CD4-positive, alpha-beta memory T cell (primary cell): ENCODE results near the gene FNIP1. TPM values are rescaled to one million over a fixed set of nuclear protein-coding genes. Genes with fewer than 3 reads are reported as not detected.
"Not testable (repeated sequence)": the region's sequence is repeated elsewhere in the genome, so short reads cannot be mapped to it uniquely, and the experiment has no call there.

Experiments
- CTCF ChIA-PET: fragments of 350-600 bp; sonication (Branson Sonifier 250); formaldehyde crosslinking; loops from one replicate; lab custom pipeline; 2021; ENCODE audit warnings: inconsistent platforms; ENCODE audit not compliant: partially characterized antibody; lab: Charles Lee
- POLR2A ChIA-PET: fragments of 350-600 bp; sonication (Branson Sonifier 250); formaldehyde crosslinking; loops from one replicate; lab custom pipeline; 2021; ENCODE audit not compliant: partially characterized antibody; lab: Charles Lee
- DNase-seq, 5 donors: peaks; one replicate each; pipeline versions ENCODE4 v3.0.0 to v3.0.0-alpha.2; 2020 to 2022; ENCODE audit warnings: mixed read lengths in 1 of 5
- H3K27ac ChIP-seq: one replicate; pipeline ENCODE4 v1.7.0; 2013; ENCODE audit warnings: low read depth, low read length
- H3K27me3 ChIP-seq: 2 replicates; pipeline ENCODE4 v1.7.0; 2013; ENCODE audit warnings: mild to moderate bottlenecking, low read length, moderate library complexity; ENCODE audit not compliant: insufficient read depth
- H3K36me3 ChIP-seq: 2 replicates; pipeline ENCODE4 v1.7.0; 2013; ENCODE audit warnings: mild to moderate bottlenecking, low read length, moderate library complexity; ENCODE audit not compliant: insufficient read depth
- H3K4me1 ChIP-seq: 2 replicates; pipeline ENCODE4 v1.7.0; 2013; ENCODE audit warnings: mild to moderate bottlenecking, low read length, moderate library complexity; ENCODE audit not compliant: insufficient read depth
- H3K4me3 ChIP-seq, 2 donors: one replicate each; pipeline ENCODE4 v1.7.0; 2013; ENCODE audit warnings: low read length in 2 of 2, mild to moderate bottlenecking in 1 of 2
- H3K9me3 ChIP-seq, 2 donors: one replicate each; pipeline ENCODE4 v1.7.0; 2013; ENCODE audit warnings: low read length in 2 of 2, control low read depth in 1 of 2; ENCODE audit not compliant: control insufficient read depth in 1 of 2
- H3K27ac Mint-ChIP-seq, 7 donors: one replicate each; pipeline ENCODE4 v1.8.0; 2020 to 2021; ENCODE audit warnings: mixed read lengths in 7 of 7, mild to moderate bottlenecking in 6 of 7, inconsistent platforms in 3 of 7, moderate library complexity in 3 of 7
- H3K27me3 Mint-ChIP-seq, 2 donors: one replicate each; pipeline ENCODE4 v1.8.0; 2020 to 2021; ENCODE audit warnings: mixed read lengths in 2 of 2
- H3K36me3 Mint-ChIP-seq, 2 donors: one replicate each; pipeline ENCODE4 v1.8.0; 2020 to 2021; ENCODE audit warnings: mixed read lengths in 2 of 2, inconsistent platforms in 1 of 2, mild to moderate bottlenecking in 1 of 2
- H3K4me1 Mint-ChIP-seq, 4 donors: one replicate each; pipeline ENCODE4 v1.8.0; 2020 to 2021; ENCODE audit warnings: mixed read lengths in 4 of 4, mild to moderate bottlenecking in 1 of 4
- H3K4me3 Mint-ChIP-seq, 8 donors: one replicate each; pipeline ENCODE4 v1.8.0; 2020 to 2021; ENCODE audit warnings: mixed read lengths in 8 of 8, mild to moderate bottlenecking in 7 of 8, moderate library complexity in 6 of 8, inconsistent platforms in 3 of 8
- H3K9me3 Mint-ChIP-seq, 8 donors: one replicate each; pipeline ENCODE4 v1.8.0; 2020 to 2021; ENCODE audit warnings: mixed read lengths in 8 of 8, mild to moderate bottlenecking in 5 of 8, inconsistent platforms in 3 of 8, moderate library complexity in 1 of 8
- intact Hi-C: fragments of 100-400 bp; cut with micrococcal nuclease; formaldehyde crosslinking; loops from one replicate; pipeline ENCODE4 v1.15.1; 2023
- polyA plus RNA-seq, 2 donors: library from polyadenylated mRNA; unstranded; fragments of 300-500 nt; fragmentation: Illumina TruSeq; gene quantifications; one replicate each; pipeline ENCODE4 v1.2.3, GENCODE V29; 2021
- total RNA-seq, 2 experiments: library from RNA; stranded (reverse); gene quantifications; one replicate each; pipeline ENCODE4 v1.2.3, GENCODE V29; 2021

FNIP1 gene
- total and polyA plus RNA-seq, 4 experiments from 2014 or later: 8.2 to 35.9 (median 23.3) TPM

DNA sequence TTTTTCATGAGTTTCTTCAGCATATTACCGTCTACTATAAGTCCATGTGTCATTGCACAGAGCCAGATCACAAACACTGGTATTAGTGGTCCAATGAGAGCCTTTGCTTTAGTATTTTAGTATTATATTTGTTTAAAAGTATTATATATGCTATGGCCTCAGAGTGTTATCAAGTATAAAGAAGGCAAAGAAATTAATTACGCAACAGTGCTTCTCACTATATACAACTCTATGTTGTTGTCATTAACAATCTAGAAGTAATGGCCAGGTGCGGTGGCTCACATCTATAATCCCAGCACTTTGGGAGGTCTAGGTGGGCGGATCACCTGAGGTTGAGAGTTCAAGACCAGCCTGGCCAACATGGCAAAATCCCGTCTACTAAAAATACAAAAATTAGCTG is 114.6 kb downstream of the FNIP1 start:
- no peak overlapping the region for H3K4me3 Mint-ChIP-seq
- intact Hi-C loops: no loop called here
- Histone ChIP-seq H3K27me3 (no peaks in the 10 kb centered on the region), H3K27ac (no peak overlapping the region), H3K4me3 (no peak overlapping the region), H3K4me1 (no peaks in the 10 kb centered on the region), H3K36me3 (peaks cover 3% of the 10 kb centered on the region), H3K9me3 (no peaks in the 10 kb centered on the region)
- H3K27me3 Mint-ChIP-seq: no peaks in the 10 kb centered on the region
- ChIA-PET POLR2A (no interaction called here), CTCF (no interaction called here)
- no peaks in the 10 kb centered on the region for H3K9me3 Mint-ChIP-seq
- H3K36me3 Mint-ChIP-seq: peaks cover 26 to 35% of the 10 kb centered on the region in 2 donors
- DNase-seq: no peak
- H3K27ac Mint-ChIP-seq: no peak overlapping the region
- peaks cover 0 to 5% (median 0%) of the 10 kb centered on the region in 4 donors for H3K4me1 Mint-ChIP-seq

- peaks cover 0 to 5% (median 0%) of the 10 kb centered on the region in 4 donors for H3K4me1 Mint-ChIP-seq
- no peaks in the 10 kb centered on the region for H3K9me3 ChIP-seq
- H3K27me3 ChIP-seq: no peaks in the 10 kb centered on the region
- CTCF ChIA-PET: no interaction called here
- H3K36me3 Mint-ChIP-seq: peaks cover 39 to 43% of the 10 kb centered on the region in 2 donors
- H3K36me3 ChIP-seq: no peaks in the 10 kb centered on the region
- H3K4me1 ChIP-seq: no peaks in the 10 kb centered on the region
- no peak overlapping the region for H3K27ac Mint-ChIP-seq
- intact Hi-C loops: loop anchor here (10.0 kb wide), 1 partner anchor 325 kb away; no protein-coding TSS in a partner anchor
- no peaks in the 10 kb centered on the region for H3K27me3 Mint-ChIP-seq
- POLR2A ChIA-PET: no interaction called here
- DNase-seq: no peak
- H3K27ac ChIP-seq: no peak overlapping the region
- H3K4me3 Mint-ChIP-seq: no peak overlapping the region
- no peaks in the 10 kb centered on the region for H3K9me3 Mint-ChIP-seq
- H3K4me3 ChIP-seq: no peak overlapping the region
These were observed 116.9 kb downstream of the FNIP1 start for GRCh38 chr5:131679911-131680310.

GRCh38 chr5:131678273-131678672 is 118.5 kb downstream of the FNIP1 start:
- H3K27ac Mint-ChIP-seq, POLR2A ChIA-PET, H3K27ac ChIP-seq, H3K9me3 ChIP-seq, H3K4me3 Mint-ChIP-seq, H3K9me3 Mint-ChIP-seq, H3K4me1 ChIP-seq, DNase-seq, H3K4me1 Mint-ChIP-seq, H3K4me3 ChIP-seq, H3K27me3 ChIP-seq, H3K36me3 ChIP-seq, H3K27me3 Mint-ChIP-seq: not testable (repeated sequence)
- CTCF ChIA-PET: interaction anchor here (1.6 kb wide), 1 partner anchor 88 kb away, joined by 5 read pairs; no protein-coding TSS in a partner anchor
- intact Hi-C loops: loop anchor here (10.0 kb wide), 1 partner anchor 327 kb away; no protein-coding TSS in a partner anchor
- H3K36me3 Mint-ChIP-seq: peaks cover 46 to 49% of the 10 kb centered on the region in 2 donors

GRCh38 chr5:131677115-131677514 is 119.7 kb downstream of the FNIP1 start:
- Mint-ChIP-seq H3K36me3 (peaks cover 49 to 51% of the 10 kb centered on the region in 2 donors), H3K27ac (no peak overlapping the region)
- CTCF ChIA-PET: interaction anchor here (1.6 kb wide), 1 partner anchor 87 kb away, joined by 5 read pairs; no protein-coding TSS in a partner anchor

DNA sequence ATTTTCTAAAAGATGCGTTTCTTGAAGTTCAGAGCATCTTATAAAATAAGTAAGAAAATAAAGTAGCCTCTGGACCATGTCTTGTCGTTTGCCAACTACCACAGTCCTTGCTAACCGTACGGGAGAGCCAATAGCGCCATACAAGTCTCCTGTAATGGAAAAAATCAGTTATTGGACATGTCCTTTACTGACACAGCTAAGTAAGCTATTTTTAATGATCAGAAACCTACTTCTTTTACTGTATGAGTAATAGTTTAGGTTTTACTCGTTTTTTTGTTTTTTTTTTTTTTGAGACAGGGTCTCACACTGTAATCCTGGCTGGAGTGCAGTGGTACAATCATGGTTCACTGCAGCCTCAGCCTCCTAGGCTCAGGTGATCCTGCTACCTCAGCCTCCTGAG is 124.0 kb downstream of the FNIP1 start:
- no peaks in the 10 kb centered on the region for H3K27me3 ChIP-seq

More at GRCh38 chr5:131677115-131677514, 119.7 kb downstream of the FNIP1 start:
- no peaks in the 10 kb centered on the region for H3K9me3 Mint-ChIP-seq
- no peaks in the 10 kb centered on the region for H3K27me3 Mint-ChIP-seq
- Histone ChIP-seq H3K36me3 (no peaks in the 10 kb centered on the region), H3K27me3 (no peaks in the 10 kb centered on the region), H3K4me3 (no peak overlapping the region), H3K27ac (no peak overlapping the region), H3K9me3 (no peaks in the 10 kb centered on the region), H3K4me1 (no peaks in the 10 kb centered on the region)
- H3K4me1 Mint-ChIP-seq: peaks cover 0 to 4% (median 2%) of the 10 kb centered on the region in 4 donors
- H3K4me3 Mint-ChIP-seq: no peak overlapping the region
- DNase-seq: no peak
- POLR2A ChIA-PET: no interaction called here
- intact Hi-C loops: loop anchor here (10.0 kb wide), 1 partner anchor 328 kb away; no protein-coding TSS in a partner anchor

GRCh38 chr5:131671994-131672655 is 124.7 kb downstream of the FNIP1 start:
- Histone ChIP-seq H3K4me3 (no peak overlapping the region), H3K36me3 (no peaks in the 10 kb centered on the region), H3K9me3 (no peaks in the 10 kb centered on the region), H3K27ac (no peak overlapping the region), H3K27me3 (no peaks in the 10 kb centered on the region), H3K4me1 (no peaks in the 10 kb centered on the region)
- peak overlapping the region in 6 of 7 donors; percentile 19 to 85 (median 35) for H3K27ac Mint-ChIP-seq
- ChIA-PET CTCF (no interaction called here), POLR2A (interaction anchor here (0.9 kb wide), 1 partner anchor 37 kb away, joined by 3 read pairs; no protein-coding TSS in a partner anchor)
- peaks cover 0 to 7% (median 4%) of the 10 kb centered on the region in 4 donors for H3K4me1 Mint-ChIP-seq
- intact Hi-C loops: loop anchor here (10.0 kb wide), 1 partner anchor 333 kb away; no protein-coding TSS in a partner anchor
- H3K36me3 Mint-ChIP-seq: peaks cover 57 to 66% of the 10 kb centered on the region in 2 donors
- peak overlapping the region in 1 of 8 donors; percentile 57 for H3K4me3 Mint-ChIP-seq
- no peaks in the 10 kb centered on the region for H3K9me3 Mint-ChIP-seq
- H3K27me3 Mint-ChIP-seq: no peaks in the 10 kb centered on the region
- no peak for DNase-seq

More for the DNA sequence above, 124.0 kb downstream of the FNIP1 start:
- CTCF ChIA-PET: interaction anchor here (1.0 kb wide), 1 partner anchor 84 kb away, joined by 3 read pairs; no protein-coding TSS in a partner anchor
- Mint-ChIP-seq H3K36me3 (peaks cover 56 to 69% of the 10 kb centered on the region in 2 donors), H3K4me3 (no peak overlapping the region), H3K4me1 (peaks cover 0 to 7% (median 4%) of the 10 kb centered on the region in 4 donors), H3K9me3 (no peaks in the 10 kb centered on the region), H3K27me3 (no peaks in the 10 kb centered on the region), H3K27ac (no peak overlapping the region)
- no peak overlapping the region for H3K4me3 ChIP-seq
- intact Hi-C loops: loop anchor here (10.0 kb wide), 1 partner anchor 332 kb away; no protein-coding TSS in a partner anchor
- H3K27ac ChIP-seq: no peak overlapping the region
- no peaks in the 10 kb centered on the region for H3K4me1 ChIP-seq
- H3K36me3 ChIP-seq: no peaks in the 10 kb centered on the region
- DNase-seq: no peak
- POLR2A ChIA-PET: interaction anchor here (0.9 kb wide), 1 partner anchor 37 kb away, joined by 3 read pairs; no protein-coding TSS in a partner anchor
- H3K9me3 ChIP-seq: no peaks in the 10 kb centered on the region

DNA sequence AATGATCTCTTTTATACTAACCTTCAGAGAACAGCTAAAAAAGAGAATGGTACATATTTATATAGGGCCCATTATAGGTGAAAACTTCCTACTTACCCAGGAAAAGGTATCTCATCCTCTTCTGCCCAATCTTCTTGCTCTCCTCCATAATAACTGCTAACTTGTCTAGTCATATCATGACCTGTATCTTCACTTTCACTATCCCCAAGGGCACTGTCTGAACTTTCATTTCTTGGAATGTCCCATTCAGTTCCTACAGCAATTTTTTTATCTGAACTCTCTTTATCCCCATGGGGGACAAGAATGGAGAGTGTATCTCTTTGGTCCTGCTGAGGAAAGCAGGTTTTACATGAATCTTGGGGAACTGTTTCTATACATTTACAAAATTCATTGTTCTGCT is 125.4 kb downstream of the FNIP1 start:
- Histone ChIP-seq H3K9me3 (no peaks in the 10 kb centered on the region), H3K27ac (no peak overlapping the region), H3K4me1 (no peaks in the 10 kb centered on the region), H3K36me3 (no peaks in the 10 kb centered on the region), H3K4me3 (no peak overlapping the region), H3K27me3 (no peaks in the 10 kb centered on the region)
- no peaks in the 10 kb centered on the region for H3K9me3 Mint-ChIP-seq
- CTCF ChIA-PET: no interaction called here
- H3K4me1 Mint-ChIP-seq: peaks cover 0 to 7% (median 4%) of the 10 kb centered on the region in 4 donors
- peaks cover 56 to 62% of the 10 kb centered on the region in 2 donors for H3K36me3 Mint-ChIP-seq
- intact Hi-C loops: loop anchor here (10.0 kb wide), 1 partner anchor 333 kb away; no protein-coding TSS in a partner anchor
- POLR2A ChIA-PET: interaction anchor here (1.0 kb wide), 1 partner anchor 36 kb away, joined by 4 read pairs; no protein-coding TSS in a partner anchor
- H3K4me3 Mint-ChIP-seq: no peak overlapping the region
- no peaks in the 10 kb centered on the region for H3K27me3 Mint-ChIP-seq
- H3K27ac Mint-ChIP-seq: peak overlapping the region in 3 of 7 donors; percentile 4 to 45 (median 7)
- no peak for DNase-seq
